HG03571 (cell line): Measurements from ENCODE around the gene CLCF1.
A peak's percentile ranks its signal among the peaks of the same experiment; 100 is the strongest.

Experiments used
- ATAC-seq: cut with Tn5 transposase; IDR thresholded peaks from one replicate; pipeline ENCODE4 v1.9.1; 2021; ENCODE audit not compliant: unreplicated experiment

CLCF1 gene

DNA sequence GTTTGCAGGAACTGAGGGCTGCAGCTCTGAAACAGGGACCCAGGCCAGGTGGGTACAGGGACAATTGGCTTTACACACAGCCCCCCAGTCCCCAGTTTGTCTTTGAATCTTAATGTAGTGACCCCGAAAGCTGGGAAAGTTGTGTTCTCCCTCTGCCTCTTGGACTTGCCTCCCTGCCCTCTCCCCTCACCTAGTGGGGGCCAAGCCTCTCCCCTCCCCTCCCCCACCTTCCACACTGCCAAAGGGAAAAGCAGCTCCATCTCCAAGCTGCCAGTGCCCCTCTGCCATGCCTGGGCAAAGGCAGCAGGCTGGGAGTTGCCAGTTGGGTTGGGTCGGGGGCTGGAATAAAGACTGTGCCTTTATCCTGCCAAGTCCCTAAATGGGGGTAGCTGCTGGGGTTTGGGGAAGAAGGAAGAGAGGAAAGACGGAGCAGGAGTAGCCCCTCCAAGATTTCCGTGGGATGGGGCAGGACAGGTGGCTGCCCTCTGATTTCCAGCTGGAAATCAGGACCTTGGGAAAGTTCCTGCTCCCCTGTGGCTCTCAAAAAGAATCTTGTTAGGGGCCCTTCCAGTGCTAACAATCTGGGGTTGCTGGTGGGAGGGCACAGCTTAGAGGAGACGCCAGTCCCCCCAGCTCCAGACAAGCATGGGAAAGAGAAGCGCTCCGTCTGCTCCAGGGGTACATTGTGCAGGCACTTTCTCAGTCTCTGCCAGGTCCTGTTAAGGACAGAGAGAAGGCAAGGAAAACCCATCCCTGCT is 2.8 kb upstream of the CLCF1 start:
- no peak for ATAC-seq

DNA sequence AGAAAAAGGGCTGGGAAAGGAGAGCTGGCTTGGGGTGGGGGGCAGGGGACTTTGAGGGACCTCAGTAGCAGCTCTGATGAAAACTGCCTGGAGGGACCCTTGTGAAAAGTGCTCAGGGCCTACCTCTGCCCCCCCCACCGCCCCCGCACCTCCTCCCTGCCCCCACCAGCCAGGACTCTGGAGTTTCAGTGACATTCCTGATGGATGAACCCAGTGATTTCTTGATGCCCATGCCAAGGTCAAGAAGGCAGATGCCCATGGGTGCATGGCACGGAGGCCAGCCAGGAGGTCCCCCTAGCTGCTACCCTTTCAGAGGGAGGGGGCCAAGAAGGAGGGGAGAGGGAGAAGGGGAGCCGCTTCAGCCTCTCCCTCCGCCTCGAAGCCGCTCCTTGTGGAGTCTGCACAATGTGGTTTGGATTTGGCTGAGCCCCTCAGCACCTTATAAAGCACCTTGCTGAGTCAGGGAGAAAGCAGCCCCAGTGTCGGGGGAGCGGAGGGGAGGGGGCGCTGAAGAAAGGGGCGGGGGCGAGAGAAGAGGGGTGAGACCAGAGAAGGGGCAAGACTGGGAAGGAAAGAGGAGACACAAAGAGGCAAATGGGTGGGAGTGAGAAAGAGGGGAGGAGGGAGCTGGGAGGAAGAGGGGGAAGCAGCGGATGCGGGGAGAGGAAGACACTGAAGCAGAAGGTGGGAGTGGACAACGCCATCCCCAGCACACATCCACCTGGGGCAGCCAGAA is 2.1 kb upstream of the CLCF1 start:
- ATAC-seq = no peak

DNA sequence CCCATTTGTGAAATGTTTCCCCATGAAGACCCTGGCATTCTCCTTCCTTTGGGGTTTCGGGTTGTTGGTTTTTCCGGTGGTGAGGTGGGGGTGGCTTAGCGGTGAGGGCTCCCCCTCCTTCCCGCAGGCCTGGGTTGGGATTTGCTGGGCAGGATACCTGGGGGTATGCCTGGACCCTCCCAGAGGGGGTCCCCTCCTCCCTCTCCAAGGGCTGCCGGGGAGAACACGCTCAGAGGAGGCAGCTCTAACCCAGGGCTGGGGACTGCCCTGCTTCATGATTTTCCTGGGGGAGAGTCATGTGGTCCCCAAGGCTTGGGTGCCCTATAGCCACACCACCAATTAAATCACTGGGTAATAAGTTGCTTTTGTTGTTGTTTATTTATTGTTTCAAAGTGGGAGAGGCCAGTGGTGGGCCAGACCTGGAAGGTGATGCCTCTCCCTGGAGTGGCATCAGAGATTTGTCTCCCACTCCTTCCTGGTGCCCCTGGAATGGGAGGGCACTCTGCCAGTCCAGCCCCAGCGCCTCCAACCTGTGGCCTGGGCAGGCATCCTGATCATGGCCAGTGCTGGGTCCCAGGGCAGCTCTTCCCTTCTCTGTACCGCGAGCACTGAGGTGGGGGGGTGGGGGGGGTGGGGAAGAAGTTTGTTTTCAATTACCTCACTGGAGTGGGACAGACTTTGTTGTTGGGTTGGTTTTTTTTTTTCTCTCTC is 1.3 kb upstream of the CLCF1 start:
- no peak for ATAC-seq

DNA sequence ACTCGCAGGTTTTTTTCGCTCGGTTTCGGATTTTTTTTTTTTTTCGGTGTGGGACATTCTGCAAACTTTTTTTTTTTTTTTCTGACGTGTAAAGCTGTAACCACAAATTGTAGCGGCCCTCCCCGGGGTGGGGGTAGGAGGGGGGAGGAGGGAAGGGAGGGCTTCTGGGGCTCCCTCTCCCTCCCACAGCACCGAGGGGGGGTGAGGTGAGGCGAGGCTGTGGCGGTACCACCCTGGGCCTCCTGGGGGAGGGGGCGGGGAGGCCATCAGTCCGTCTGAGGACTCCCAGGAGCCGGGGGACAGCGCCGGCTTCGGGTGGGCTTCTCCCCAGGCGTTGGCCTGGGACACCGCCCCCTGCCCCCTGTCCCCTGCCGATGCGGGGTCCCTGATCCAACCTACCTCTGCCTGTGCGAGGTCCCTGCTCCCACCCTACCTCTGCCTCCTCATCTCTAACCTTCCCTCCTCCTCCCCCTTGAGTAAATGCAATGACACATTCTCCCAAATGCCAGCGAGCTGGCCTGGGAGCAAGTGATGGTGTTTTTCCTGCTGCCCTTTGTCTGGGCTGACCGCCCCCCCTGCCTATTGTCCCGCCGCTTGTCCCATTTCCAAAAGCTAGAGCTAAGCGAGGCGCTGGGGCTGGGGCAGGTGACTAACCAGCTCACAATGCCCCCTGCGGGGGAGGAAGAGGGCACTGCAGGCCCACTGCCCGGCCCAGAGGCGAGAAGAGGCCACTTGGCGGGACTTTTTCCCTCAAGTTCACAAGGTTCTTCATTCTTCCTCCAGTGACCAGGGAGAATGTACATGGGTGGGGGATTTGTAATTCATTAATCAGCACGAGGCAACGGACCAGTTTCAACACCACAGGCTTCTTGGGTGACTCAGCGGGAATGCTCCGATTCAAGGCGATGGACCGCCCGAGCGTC is 511 bp upstream of the CLCF1 start:
- no peak for ATAC-seq

DNA sequence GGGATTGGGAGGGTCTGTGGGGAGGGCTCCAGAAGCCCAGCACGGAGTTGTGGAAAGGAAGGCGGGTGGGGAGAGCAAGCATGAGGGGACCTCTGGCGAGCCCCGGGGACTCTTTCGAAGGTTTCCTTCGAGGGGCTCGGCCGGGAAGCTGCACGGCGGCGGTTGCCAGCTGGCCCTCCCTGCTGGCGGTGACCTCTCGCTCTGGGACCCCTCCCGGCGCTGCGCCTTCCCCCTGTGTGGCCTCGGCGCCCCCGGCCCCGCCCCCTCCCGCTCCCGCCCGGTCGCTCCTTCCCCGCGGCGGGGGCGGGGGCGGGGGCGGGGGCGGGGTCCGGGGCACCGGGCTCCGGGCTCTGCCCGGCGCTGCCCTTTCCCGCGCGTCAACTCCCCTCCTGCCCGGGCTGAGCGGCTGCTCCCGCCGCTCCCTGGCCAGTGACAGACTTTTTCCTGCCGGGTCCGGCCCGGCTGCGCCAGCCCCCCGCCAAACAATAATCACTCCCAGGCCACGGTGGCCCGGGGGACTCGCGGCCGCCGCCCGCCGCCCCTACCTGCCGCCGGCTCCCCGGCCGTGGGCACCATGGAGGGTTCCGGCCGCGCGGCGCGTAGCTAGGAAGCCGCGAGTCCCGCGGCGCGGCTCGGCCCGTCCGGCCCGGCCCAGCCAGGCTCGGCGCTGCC is 941 bp downstream of the CLCF1 start:
- no peak for ATAC-seq

DNA sequence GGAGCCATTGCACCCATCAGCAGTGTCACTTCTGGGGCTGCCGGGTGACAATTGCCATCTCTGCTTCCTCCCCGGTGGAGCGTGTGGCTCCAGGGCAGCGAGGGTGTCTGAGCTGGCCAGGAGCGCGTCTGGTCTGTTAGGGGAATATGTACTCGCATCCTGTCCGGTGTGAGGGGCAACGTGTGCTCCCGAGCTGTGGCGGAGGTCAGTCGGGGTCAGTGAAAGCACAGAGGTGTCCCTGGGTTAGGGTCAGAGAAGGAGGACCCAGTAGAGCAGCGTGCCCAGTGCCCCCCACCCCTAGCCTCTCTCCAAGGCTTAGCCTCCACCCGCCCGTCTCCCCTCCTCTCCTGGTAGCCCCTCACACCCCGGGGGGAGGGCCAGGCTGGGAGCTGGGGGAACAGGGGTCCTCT is 1.5 kb downstream of the CLCF1 start:
- no peak for ATAC-seq

DNA sequence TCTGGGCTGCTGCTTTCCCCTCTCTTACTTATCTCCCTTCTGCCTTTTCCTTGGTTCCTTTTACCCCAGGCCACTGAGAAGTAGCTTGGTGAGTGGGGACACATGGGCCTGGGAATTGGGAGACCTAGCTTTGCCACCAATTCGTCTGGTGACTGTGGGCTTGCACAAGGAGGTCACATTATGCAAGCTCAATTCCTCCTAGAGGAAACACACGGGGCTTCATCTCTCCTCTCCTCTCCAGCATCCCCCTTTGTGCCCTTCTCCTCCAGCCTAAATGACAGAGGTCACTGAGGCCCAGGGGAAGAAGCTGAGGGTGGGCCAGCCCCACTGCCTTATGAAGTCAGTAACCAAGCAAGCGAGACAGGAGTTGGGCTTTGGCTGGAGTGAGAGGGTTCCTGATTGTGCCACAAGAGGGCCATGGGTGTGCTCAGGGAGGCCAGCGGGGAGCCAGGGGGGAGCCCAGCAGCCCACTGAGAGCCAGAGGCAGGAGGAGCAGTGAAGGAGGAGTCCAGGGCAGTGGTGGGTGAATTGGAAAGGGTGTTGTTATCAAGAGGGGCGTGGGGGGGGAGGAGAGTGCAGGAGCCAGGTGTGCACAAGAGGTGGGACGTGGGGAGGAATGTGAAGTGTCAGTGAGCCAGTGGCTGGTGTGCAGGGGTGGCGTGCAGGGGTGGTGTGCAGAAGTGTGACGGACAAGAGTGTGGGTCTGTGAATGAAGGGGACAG is 2.0 kb downstream of the CLCF1 start:
- ATAC-seq = no peak

DNA sequence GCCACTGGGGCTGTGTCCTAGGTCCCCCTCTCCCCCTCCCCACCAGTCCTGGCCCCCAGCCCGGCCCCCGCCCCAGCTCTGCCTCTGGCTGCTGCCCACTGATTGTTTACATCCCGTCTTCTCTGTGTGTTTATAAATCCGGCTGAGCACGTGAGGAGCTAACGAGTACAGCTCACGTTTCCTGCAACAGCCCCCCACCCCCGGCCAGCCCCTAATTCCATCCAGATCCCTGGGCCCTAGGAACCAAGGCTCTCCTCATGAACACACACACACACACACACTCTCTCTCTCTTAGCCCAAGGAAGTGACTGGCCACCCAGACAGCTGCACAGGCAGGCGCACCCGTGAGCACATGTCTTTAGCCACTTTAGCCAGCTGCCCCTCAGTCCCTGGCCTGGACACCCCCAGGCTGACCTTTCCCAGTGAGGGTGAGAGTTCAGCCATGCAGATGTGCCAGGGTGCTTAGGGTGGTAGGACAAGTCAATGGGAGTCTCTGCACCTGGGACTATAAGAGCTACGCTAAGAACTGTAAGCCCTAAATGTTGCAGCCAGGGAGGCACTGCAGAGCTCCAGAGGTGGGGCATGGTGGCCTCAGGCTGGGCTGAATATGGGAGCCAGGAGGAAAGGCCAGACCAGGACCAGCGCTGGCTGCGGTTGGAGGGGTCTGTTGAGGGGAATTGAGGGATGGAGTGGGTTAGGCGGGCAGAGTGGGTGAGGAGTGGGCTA is 2.9 kb downstream of the CLCF1 start:
- no peak for ATAC-seq

DNA sequence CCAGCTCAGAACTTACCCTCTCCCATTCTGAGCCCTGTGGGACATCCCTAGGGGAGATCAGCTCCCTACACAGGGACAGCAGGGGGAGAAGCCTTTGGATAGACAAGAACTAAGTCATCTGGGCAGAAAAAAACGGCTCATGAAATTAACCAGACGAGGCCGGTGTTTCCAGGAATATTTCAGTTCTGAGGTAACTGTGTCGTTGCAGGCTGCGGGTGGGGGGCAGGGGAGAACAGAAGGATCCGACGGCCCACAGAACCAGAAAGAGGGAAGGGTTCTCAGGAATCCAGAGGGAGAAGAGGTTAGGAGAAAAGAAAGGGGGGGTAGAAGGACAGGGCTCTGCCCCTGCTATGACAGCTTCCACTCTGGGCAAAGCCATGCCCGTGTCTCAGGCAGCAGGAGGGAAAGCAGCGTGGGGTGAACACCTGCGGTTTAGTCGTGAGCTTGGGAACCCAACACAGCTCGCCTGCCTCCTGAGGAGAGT is 3.6 kb downstream of the CLCF1 start:
- no peak for ATAC-seq

DNA sequence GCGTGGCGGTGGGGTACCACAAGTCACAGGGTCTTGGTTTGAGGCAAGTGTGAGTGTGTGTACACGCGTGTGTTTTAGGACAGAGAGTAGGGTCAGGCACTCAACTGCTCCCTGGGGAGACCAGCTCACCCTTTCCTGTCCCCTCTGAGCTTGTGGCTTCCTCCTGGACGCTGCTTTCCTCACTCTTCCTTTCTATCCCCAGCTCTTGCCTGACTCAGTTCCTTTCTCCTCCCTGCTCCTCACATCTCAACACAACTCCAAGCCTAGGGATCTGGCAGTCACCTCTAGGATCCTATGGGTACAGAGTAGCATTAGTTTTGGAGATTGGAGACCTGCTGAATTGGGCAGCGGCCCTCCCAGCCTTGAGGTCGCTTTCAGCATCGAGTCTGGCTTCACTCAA is 4.1 kb downstream of the CLCF1 start:
- ATAC-seq = no peak

DNA sequence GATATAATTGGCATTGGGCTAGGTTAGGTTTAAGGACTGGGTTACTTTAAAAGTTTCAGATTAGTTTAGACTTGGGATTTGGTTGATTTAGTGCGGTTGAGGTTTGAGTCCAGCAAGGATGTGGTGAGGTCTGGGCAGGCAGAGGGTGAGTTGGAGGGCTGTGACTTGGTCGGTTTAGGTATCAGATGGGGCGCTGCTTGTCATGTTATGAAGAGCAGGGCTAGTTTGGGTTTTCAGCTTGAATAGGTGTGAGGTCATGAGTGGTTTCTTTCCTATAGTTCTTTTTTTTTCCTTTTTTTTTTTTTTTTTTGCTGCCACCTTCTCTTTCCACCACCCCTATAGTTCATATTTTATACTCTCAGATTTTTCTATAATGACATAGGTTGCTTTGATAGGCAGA is 4.8 kb downstream of the CLCF1 start:
- ATAC-seq = peak; percentile 42

DNA sequence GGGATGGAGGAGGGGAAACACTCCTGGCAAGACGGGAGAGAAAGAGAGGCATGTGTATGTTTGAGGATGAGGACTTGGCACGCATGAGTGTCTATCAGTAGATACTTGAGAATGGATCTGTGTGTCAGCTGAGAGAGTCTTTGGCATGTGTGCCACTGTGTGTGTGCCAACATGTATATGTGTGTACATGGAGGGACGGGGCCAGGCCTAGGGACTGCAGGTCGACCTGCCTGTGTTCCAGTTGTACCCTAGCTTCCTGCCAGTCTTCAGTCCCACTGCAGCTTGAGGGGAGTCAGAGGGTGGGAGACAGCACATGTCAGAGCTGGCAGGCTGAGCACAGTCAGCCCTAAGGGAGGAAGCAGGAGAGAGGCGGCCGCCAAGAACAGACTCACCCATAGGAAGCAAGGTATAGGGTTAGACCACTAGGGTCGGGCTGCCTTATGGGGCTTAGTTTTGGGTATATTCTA is 5.6 kb downstream of the CLCF1 start:
- no peak for ATAC-seq

DNA sequence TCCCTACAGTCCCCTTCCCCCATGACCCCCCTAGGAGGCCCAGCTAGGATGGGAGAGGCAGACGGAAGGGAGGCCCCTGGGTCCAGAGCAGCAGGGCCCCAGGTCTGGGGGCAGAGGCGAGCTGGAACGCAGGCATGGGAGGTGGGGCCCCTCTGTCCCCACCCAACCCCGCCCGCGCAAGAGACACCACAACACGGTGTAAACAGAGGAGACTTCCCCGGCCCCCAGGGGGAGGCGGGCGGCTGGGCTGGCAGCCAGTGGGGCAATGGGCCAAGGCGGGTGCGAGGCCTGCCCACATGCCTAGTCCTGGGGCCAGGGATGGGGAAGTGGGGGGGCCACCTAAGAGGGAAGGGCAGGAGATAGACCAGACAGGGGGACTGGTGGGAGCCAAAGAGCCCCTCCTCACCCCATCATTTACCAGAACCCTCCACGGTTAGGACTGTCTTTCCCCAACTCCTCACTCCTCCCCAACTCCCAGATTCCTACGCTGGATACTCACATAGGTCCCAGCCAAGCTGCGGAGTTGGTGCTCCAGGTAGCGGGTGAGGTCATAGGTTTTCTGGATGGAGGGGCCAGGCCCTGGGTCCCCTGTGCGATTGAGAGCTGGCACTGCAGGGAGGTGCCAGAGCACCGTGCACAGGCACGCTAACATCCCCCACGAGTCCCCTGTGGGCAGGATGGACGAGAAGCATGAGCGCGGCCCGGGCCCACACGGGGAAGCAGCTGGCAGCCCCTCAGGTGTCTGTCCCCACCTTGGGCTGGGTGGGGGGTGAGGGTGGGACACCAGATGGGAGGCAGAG is 6.2 kb downstream of the CLCF1 start:
- ATAC-seq = no peak

DNA sequence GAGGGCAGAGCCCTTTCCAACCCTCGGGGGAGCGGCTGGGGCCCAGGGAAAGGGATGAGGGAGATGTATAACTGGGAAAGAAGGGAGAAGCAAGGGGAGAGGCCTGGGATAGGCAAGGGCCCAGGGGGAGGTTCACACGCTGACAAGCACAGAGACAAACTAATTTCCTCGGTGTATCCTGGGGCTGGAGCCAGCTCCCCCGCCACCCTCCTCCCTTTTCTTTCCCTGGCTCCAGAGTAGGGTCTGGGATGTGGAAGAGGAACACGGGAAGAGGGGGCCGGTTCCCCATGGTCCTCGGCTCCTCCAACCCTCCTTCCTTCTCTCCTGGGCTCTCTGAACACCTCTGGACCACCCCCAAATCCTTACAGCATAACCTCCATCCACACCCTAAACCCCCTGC is 6.9 kb downstream of the CLCF1 start:
- ATAC-seq = no peak

DNA sequence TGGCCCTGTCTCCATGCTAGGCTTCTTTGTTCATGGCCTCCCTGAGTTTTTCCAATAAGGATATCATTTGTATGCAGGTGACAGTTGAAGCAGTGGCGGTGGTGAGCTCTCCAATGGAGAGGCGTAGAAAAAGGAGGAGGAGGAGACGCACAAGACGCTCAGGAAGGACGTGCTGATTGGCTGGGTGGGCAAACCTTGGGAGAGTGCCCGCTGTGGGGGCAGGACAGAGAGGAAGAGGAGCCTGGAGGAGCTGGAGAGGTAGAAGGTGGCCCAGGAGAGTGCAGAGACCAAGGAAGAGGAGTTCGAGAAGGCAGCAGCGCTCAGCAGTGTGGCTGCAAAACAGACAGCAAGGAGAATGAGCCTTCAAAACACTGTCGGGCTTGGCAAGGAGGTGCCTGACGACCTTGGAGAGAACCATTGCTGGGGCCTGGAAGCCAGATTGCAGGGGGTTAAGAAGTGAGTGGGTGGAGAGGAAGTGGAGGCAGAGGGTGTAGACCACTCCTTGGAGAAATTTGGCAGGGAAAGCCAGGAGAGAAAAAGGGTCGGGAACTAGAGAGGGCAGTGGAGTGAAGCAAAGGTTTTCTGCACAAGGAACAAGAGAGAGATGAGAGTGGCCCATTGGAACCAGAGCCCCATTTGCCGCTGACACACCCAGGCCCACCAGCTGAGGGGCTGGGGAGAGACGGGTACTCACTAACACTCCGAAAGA is 7.5 kb downstream of the CLCF1 start:
- no peak for ATAC-seq

DNA sequence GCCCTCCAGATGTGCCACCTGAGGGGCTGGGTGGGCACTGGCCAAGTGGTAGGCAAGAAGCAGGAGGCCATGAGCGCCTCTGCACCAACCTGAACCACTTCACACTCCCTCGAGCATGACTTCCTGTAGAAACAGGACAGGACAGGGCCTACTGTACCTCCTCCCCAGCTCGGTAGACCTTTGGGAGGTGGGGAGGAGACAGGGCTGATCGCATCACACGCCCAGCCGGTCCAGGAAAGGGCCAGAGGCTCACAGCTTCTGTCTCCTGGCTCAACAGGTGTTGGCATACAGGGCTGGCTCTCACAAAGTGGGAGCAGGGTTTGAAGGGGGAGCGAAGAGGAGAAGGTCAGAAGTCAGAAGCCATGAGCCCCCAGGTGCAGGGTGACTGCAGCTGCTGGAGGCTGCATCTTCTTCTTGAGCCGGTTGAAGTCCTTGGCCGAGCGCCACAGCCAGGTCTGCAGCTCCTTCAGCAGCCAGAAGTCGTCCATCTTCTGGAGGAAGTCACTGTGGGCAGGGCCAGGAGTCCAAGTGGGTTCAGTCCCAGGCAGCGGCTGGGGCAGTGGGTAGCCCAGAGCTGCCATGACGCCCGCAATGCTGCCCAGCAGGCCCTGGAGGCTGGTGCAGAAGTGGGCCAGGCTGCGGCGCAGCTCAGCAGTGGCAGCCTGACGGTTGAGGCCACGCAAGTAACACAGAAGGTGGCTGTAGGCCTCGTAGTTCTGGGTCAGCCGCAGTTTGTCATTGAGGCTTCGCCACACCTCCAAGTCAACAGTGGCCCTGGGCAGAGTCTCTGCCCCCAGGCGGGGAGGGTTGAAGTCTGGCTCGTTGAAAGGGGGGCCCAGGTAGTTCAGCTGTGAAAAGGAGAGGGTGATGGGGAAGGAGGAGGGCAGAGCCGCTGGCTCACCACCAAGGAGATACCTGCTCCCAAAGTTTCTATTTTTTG is 8.3 kb downstream of the CLCF1 start:
- ATAC-seq = no peak
